Stimulated activated memory B cell treated with anti-CD40 and anti-IgM and Interleukin-4, amounts not matched to agents 10 μg/mL and 1 μg/mL and 100 μg/mL, for 72 hours (primary cell): ENCODE measurements around the gene GRIK2.

ENCODE experiments used
- ATAC-seq: fragments of 150-1000 bp; cut with Tn5 transposase; 2 replicates; pipeline ENCODE4 v1.10.0; 2021
- H3K27ac Mint-ChIP-seq: one replicate; pipeline ENCODE4 v1.8.0; 2022; ENCODE audit warnings: mild to moderate bottlenecking, mixed read lengths
- H3K27me3 Mint-ChIP-seq: one replicate; pipeline ENCODE4 v1.8.0; 2022; ENCODE audit warnings: mixed read lengths
- H3K36me3 Mint-ChIP-seq: one replicate; pipeline ENCODE4 v1.8.0; 2022; ENCODE audit warnings: mixed read lengths
- H3K4me1 Mint-ChIP-seq: one replicate; pipeline ENCODE4 v1.8.0; 2022; ENCODE audit warnings: mixed read lengths
- H3K4me3 Mint-ChIP-seq: one replicate; pipeline ENCODE4 v1.8.0; 2022; ENCODE audit warnings: mild to moderate bottlenecking, moderate library complexity, mixed read lengths
- H3K9me3 Mint-ChIP-seq: one replicate; pipeline ENCODE4 v1.8.0; 2022; ENCODE audit warnings: mixed read lengths

The GRIK2 gene

DNA sequence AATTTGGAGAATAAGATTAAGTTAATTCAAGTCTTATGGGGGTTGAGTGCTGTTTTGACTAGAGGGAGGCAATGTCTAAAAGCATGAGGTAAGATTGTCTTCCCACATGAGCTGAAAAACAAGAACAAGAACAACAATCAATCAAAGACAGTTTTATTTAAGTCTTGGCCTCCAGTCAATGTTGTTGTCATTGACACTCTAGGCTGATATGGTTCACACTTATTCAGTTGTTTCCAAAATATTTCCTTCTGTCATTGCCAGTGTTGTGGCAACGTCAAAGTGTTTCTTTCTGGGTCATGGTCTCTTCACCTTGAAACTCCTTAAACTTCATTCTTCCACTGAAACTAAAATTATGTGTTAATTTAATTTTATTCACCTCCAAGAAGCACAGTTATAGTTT lies 72.4 kb downstream of the GRIK2 start:
- Mint-ChIP-seq H3K4me1 (no peaks in the 10 kb centered on the region), H3K27me3 (no peaks in the 10 kb centered on the region), H3K36me3 (no peaks in the 10 kb centered on the region), H3K4me3 (no peak overlapping the region), H3K27ac (no peak overlapping the region), H3K9me3 (peaks cover 2% of the 10 kb centered on the region)
- ATAC-seq, result no peak

DNA sequence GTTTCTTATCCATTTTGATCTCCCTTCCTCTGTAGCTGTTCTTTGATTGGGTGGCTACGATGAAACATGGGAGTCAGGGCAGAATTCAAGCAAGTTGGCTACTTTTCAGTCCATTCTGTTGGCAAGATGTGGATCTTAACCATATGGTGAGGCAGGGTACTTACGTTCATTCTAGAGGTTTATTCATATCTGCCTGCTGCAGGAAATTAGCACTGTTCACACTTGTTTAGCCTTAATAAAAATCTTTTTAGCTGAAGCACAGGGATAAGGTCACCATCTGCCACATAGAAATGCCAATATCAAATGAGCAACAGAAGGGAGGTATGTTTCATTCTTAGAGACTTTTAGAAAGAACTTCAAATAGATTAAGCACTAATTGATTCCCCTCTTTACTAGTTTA lies 83.9 kb downstream of the GRIK2 start:
- Mint-ChIP-seq H3K27ac (no peak overlapping the region), H3K9me3 (no peaks in the 10 kb centered on the region), H3K4me1 (no peaks in the 10 kb centered on the region), H3K4me3 (no peak overlapping the region), H3K36me3 (no peaks in the 10 kb centered on the region), H3K27me3 (no peaks in the 10 kb centered on the region)
- no peak for ATAC-seq

DNA sequence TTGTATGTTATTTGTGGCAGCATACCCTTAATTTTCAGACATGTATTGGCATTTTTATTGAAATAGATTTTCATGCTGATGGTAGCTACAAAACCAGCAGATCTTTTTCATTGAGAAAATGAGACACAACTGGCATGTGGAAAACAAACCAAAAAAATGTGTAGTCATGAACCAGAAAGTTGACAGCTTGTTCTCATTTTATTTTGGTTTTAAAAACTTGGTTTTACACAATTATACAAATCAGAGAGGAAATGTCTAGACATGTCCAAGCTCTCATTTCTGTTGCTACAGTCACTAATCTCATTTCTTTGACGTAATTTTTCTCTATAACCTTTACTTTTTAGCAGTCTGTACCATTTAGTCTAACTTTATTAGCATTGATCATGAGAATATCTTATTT lies 85.4 kb downstream of the GRIK2 start:
- Mint-ChIP-seq H3K27me3 (no peaks in the 10 kb centered on the region), H3K4me1 (no peaks in the 10 kb centered on the region), H3K9me3 (no peaks in the 10 kb centered on the region), H3K27ac (no peak overlapping the region), H3K4me3 (no peak overlapping the region), H3K36me3 (no peaks in the 10 kb centered on the region)
- ATAC-seq, result no peak

DNA sequence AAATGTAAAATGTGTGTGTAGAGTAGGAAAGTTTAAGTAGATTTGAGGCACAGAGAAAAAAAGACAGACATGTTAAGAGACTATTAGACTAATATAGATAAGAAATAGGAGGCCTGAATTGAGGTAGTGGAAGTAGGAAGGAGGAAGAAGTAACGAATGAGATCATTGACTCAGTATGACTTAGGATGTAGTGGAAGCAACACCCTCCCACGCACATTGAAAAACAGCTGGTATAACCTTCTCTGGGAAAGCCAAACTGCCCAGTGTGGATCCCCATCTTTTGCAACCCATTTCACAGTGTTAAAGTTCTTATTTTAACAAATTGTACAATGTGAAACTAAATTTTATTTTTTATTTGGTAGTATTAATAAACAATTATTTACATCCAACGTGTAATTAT lies 89.1 kb downstream of the GRIK2 start:
- ATAC-seq, result no peak
- Mint-ChIP-seq H3K9me3 (no peaks in the 10 kb centered on the region), H3K27ac (no peak overlapping the region), H3K4me3 (no peak overlapping the region), H3K27me3 (no peaks in the 10 kb centered on the region), H3K36me3 (no peaks in the 10 kb centered on the region), H3K4me1 (no peaks in the 10 kb centered on the region)

DNA sequence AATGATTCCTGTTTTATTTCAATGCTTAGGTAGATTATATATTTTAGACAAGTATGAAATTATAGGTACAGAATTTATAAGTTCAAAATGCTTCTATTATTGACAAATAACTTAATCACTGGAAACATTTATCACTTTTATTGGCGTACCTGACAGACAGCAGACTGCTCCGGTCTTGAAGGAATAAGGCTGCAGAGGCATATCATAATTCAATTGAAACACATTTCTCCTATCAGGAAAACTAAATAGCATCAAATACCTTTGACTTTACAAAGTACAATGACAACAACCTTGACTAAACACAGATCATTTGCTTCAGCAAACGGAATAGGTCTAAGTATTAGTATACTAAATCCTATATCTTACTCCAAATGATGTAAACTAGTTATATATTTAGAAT lies 91.3 kb downstream of the GRIK2 start:
- no peaks in the 10 kb centered on the region for H3K36me3 Mint-ChIP-seq
- no peaks in the 10 kb centered on the region for H3K9me3 Mint-ChIP-seq
- ATAC-seq, result no peak
- H3K27me3 Mint-ChIP-seq, result no peaks in the 10 kb centered on the region
- no peaks in the 10 kb centered on the region for H3K4me1 Mint-ChIP-seq
- H3K27ac Mint-ChIP-seq, result no peak overlapping the region
- H3K4me3 Mint-ChIP-seq, result no peak overlapping the region

DNA sequence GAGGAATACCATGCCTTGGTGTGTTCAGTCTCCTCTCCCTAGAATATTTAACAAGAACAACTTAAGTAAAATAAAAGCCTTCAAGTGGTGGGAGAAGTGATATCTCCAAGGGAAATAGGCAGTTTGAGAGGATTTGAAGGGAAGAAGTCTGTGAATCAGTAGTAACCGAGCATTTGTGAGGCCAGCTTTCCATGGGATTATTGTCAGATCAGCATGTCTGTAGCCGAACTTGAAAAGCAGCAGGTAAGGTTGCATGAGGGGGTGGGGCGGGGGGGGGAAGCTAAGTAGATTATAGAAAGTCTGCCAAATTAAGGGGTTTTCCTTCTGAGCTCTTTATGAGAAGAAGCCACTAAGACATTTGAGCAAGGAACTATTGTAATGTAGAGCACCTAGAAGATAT lies 92.6 kb downstream of the GRIK2 start:
- no peaks in the 10 kb centered on the region for H3K4me1 Mint-ChIP-seq
- no peak overlapping the region for H3K27ac Mint-ChIP-seq
- H3K4me3 Mint-ChIP-seq, result no peak overlapping the region
- no peaks in the 10 kb centered on the region for H3K36me3 Mint-ChIP-seq
- no peaks in the 10 kb centered on the region for H3K9me3 Mint-ChIP-seq
- H3K27me3 Mint-ChIP-seq, result no peaks in the 10 kb centered on the region
- no peak for ATAC-seq

DNA sequence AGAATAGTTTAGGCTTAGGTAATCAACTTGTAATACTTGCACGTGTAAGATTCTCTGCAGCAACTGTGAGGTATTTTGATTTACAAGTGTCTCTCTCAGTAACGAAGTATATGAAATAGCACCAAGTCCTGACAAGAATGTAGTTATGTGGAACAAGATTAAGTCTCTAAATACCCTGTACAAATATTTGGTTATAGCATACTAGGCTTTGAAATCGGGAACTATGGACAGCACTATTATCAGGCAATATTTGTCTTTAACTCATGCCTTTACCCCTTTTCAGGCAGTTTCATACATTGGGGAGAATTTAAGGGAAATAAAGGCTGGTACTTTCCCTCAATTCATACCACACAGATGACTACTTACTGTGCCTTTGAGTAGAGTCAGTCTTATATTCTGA lies 93.2 kb downstream of the GRIK2 start:
- ATAC-seq, result no peak
- no peaks in the 10 kb centered on the region for H3K9me3 Mint-ChIP-seq
- no peak overlapping the region for H3K4me3 Mint-ChIP-seq
- no peak overlapping the region for H3K27ac Mint-ChIP-seq
- H3K4me1 Mint-ChIP-seq, result no peaks in the 10 kb centered on the region
- no peaks in the 10 kb centered on the region for H3K27me3 Mint-ChIP-seq
- H3K36me3 Mint-ChIP-seq, result no peaks in the 10 kb centered on the region

DNA sequence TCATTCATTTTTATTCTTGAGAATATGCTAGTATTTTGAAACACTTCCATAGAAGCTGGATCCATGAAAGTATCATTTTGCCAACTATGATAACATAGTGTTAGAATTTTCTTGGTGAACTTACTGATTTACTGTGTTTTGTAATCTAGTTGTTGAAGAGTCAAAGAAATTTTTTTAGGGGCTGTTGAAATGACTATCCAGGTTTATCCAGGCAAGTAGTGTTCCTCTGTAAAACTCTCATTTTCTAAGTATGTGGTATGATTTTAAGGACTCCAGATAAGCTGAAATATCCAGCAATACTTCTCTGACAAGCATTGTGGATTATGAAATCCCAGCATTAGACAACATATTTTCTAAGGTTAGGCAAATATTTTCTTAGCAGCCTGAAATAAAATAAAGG lies 95.9 kb downstream of the GRIK2 start:
- Mint-ChIP-seq H3K4me3 (no peak overlapping the region), H3K27me3 (no peaks in the 10 kb centered on the region), H3K4me1 (no peaks in the 10 kb centered on the region), H3K27ac (no peak overlapping the region), H3K36me3 (no peaks in the 10 kb centered on the region), H3K9me3 (no peaks in the 10 kb centered on the region)
- no peak for ATAC-seq

DNA sequence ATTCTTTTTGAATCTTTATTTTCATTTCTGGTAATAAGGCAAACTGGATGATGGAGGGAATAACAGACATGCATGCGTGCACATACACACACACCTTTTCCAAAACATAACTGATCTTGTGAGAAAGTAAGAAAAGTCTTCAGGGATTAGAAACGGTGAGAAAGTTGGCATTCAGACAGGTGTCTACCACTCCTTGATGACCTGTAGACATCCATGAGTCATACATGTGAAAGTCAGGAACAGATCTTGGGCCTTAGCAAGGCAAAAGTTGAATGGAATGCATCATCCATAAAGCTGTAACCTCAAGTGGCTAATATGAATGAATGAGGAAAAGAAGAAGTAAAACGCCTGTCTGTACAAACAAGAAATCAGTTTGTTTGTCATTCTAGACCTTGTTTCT lies 97.3 kb downstream of the GRIK2 start:
- Mint-ChIP-seq H3K9me3 (no peaks in the 10 kb centered on the region), H3K27ac (no peak overlapping the region), H3K4me1 (no peaks in the 10 kb centered on the region), H3K36me3 (no peaks in the 10 kb centered on the region), H3K4me3 (no peak overlapping the region), H3K27me3 (no peaks in the 10 kb centered on the region)
- no peak for ATAC-seq

DNA sequence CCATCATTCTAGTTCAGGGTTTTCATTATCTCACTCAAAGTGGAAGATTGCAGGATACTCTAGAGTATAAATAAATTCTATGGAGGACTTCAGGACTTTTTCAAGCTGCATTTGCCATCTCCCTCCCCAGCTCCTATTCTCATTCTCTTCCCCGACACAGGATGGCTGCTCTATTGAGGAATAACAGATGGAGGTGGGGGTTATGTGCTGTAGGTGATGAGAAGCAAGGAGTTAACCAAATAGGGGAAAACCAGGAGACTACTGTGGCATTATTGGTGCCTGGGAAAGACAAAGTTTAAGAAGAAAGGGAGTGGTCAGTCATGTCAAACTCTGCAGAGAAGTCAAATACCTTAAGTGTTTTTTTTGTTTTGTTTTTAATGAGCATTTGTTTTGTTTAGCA lies 109.3 kb downstream of the GRIK2 start:
- ATAC-seq, result no peak
- no peaks in the 10 kb centered on the region for H3K36me3 Mint-ChIP-seq
- H3K27me3 Mint-ChIP-seq, result no peaks in the 10 kb centered on the region
- H3K27ac Mint-ChIP-seq, result no peak overlapping the region
- H3K4me3 Mint-ChIP-seq, result no peak overlapping the region
- H3K9me3 Mint-ChIP-seq, result no peaks in the 10 kb centered on the region
- no peaks in the 10 kb centered on the region for H3K4me1 Mint-ChIP-seq

DNA sequence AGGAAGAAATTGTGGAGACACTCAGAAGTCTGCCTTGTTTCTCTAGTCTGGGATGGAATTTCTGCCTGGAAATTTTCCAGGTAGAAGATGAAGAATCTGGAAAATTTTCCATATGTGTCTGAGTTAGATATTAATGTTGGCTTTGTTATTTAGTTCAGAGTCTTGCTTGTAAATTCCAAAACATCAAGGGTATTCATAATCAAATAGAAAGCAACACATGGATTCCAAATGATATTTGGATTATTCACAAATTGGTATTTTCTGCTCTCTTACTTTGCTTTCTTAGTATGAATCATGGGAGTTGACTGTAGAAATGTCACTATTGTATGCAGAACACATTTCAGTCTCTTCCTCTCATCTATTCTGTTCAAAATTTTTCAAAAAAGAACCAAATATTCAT lies 116.0 kb downstream of the GRIK2 start:
- no peaks in the 10 kb centered on the region for H3K27me3 Mint-ChIP-seq
- ATAC-seq, result no peak
- no peaks in the 10 kb centered on the region for H3K4me1 Mint-ChIP-seq
- no peaks in the 10 kb centered on the region for H3K36me3 Mint-ChIP-seq
- H3K27ac Mint-ChIP-seq, result no peak overlapping the region
- no peaks in the 10 kb centered on the region for H3K9me3 Mint-ChIP-seq
- no peak overlapping the region for H3K4me3 Mint-ChIP-seq

DNA sequence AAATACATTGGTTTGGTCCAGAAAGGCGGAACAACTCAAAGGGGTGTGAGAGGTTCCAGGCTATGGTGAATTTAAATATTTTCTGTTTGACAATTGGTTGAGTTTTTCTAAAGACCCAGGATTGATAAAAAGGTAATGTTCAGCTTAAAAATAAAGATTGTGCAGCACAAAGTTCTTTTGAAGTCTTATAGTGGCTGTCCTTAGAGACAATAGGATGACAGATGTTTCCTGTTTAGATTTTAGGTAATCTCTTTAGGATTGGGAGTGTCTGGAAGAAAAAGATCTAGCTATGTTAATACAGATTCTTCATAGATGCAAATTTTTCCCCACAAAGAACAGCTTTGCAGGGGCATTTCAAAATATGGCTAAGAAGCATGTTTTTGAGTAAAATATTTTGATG lies 119.7 kb downstream of the GRIK2 start:
- no peaks in the 10 kb centered on the region for H3K36me3 Mint-ChIP-seq

DNA sequence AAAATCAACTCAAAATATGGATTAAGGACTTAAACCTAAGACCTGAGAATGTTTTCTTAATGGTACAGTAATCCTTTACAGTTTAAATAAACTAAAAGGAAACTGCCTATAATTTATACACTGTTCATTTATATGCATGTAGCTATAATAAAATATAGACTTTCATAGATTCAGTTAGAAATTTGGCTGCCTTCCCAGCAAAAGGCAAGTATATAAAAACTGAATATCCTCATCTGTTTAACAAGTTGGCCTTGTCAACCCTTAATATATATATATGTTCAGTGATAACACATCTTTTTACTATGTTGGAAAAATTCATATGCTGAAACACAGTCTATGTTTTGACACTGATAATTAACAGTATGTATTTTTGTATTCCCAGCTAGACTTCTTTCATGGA lies 123.1 kb downstream of the GRIK2 start:
- H3K27me3 Mint-ChIP-seq, result no peaks in the 10 kb centered on the region
- H3K4me1 Mint-ChIP-seq, result no peaks in the 10 kb centered on the region
- H3K27ac Mint-ChIP-seq, result no peak overlapping the region
- no peak overlapping the region for H3K4me3 Mint-ChIP-seq
- no peaks in the 10 kb centered on the region for H3K9me3 Mint-ChIP-seq
- no peaks in the 10 kb centered on the region for H3K36me3 Mint-ChIP-seq
- no peak for ATAC-seq

More for the DNA sequence above, 119.7 kb downstream of the GRIK2 start:
- H3K27ac Mint-ChIP-seq, result no peak overlapping the region
- no peaks in the 10 kb centered on the region for H3K4me1 Mint-ChIP-seq
- H3K4me3 Mint-ChIP-seq, result no peak overlapping the region
- H3K27me3 Mint-ChIP-seq, result no peaks in the 10 kb centered on the region
- ATAC-seq, result no peak
- no peaks in the 10 kb centered on the region for H3K9me3 Mint-ChIP-seq

DNA sequence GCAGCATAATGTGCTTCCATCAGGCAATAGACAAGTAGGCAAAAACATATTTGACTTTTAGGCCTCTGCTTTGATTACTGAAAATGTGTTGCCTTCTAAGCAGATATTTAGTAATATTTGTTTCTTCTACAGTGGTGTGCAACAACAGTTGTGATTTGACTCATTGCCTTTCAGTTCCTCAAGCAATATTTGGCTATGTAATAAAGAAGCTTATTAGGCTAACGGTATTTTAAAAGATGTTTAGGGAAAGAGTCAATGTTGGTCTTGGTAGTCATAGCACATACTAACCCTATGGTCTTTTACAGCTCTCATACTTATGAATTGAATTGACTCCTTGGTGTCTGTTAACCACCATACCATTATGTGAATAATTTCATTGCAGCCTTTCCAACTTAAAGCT lies 124.1 kb downstream of the GRIK2 start:
- no peaks in the 10 kb centered on the region for H3K36me3 Mint-ChIP-seq
- no peak overlapping the region for H3K4me3 Mint-ChIP-seq
- no peaks in the 10 kb centered on the region for H3K9me3 Mint-ChIP-seq
- H3K27ac Mint-ChIP-seq, result no peak overlapping the region
- H3K27me3 Mint-ChIP-seq, result no peaks in the 10 kb centered on the region
- H3K4me1 Mint-ChIP-seq, result no peaks in the 10 kb centered on the region
- no peak for ATAC-seq

DNA sequence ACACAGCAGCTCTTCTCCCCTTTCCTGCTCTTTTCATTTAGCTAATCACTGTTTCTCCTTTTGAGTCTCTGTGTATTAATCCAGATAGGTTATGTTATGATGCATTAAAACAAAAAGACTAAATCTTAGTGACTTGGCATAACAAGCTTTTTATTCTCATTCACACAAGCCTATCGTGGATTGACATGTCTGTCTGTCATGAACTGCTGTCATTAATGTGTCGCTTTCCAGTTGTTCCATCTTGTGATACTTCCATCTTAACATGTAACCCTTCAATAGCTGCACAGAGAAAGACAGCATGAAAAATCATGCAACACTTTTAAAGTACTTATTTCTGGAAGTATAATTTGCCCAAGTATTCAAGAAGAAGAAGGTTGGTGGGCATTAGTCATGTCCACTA lies 128.7 kb downstream of the GRIK2 start:
- ATAC-seq, result no peak
- Mint-ChIP-seq H3K27me3 (no peaks in the 10 kb centered on the region), H3K27ac (no peak overlapping the region), H3K4me1 (no peaks in the 10 kb centered on the region), H3K9me3 (no peaks in the 10 kb centered on the region), H3K4me3 (no peak overlapping the region), H3K36me3 (no peaks in the 10 kb centered on the region)

DNA sequence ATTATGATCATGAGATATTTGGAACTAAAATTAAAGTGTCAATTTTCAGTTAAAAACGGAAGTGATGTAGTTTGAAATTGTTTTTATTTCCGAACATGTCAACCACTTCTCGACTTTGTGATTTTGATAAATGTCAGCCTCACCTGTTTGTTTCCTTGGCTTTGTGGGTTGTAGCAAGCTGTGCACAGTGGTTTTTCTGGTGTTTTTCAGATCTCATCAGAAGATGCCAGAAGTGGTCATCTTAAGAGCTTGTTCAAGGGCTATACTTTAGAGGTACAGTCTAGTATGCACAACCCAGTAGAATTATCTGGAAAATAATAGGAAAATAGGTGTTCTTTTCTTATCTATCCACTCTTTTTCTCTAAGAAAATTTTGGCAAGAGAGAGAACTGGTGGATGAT lies 134.0 kb downstream of the GRIK2 start:
- ATAC-seq, result no peak
- Mint-ChIP-seq H3K9me3 (no peaks in the 10 kb centered on the region), H3K27me3 (no peaks in the 10 kb centered on the region), H3K27ac (no peak overlapping the region), H3K4me3 (no peak overlapping the region), H3K4me1 (no peaks in the 10 kb centered on the region), H3K36me3 (no peaks in the 10 kb centered on the region)

DNA sequence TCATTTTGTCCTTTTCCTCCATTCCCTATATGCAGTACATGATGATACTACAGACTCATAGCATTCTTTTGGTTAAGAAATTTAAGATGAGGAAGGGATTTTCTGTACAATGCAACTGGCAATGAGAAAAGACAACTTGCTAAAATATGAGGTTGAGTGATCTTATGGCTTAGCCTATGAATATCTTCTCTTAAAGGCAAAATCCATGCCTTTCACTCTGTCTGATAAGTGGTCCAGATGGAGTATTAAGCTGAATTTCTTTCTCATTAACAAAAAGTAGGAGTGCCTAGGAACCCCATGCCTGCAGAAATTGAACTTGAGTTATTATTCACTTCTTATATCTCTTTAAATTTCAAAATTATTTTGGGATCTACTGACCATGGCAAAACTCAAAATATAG lies 135.3 kb downstream of the GRIK2 start:
- Mint-ChIP-seq H3K27me3 (no peaks in the 10 kb centered on the region), H3K4me1 (no peaks in the 10 kb centered on the region), H3K27ac (no peak overlapping the region), H3K4me3 (no peak overlapping the region), H3K36me3 (no peaks in the 10 kb centered on the region), H3K9me3 (no peaks in the 10 kb centered on the region)
- no peak for ATAC-seq
